HCT116 (cell line): ENCODE data around the gene HMGCLL1. TPM values are rescaled to one million over a fixed set of nuclear protein-coding genes. Genes with fewer than 3 reads are reported as not detected.
A peak's percentile ranks its signal among the peaks of the same experiment; 100 is the strongest.

Experiments
- ATAC-seq: fragments of 200-7000 bp; cut with Tn5 transposase; 2 replicates; pipeline ENCODE4 v1.9.1; 2020; ENCODE audit warnings: mild to moderate bottlenecking, moderate library complexity
- BruUV-seq: library from RNA; stranded (reverse); fragments of 400-500 nt; replicated peaks from 2 replicates; lab custom pipeline; 2021; lab: Mats Ljungman, UMichigan
- CTCF ChIA-PET: fragments of 300-600 bp; sonication (Branson Sonifier 250); formaldehyde crosslinking; loops from one replicate; lab custom pipeline; 2021; ENCODE audit warnings: antibody characterized with exemption; lab: Charles Lee
- POLR2A ChIA-PET: fragments of 300-600, 350-600 bp; sonication (Branson Sonifier 250); formaldehyde crosslinking; loops from one replicate; lab custom pipeline; 2021; ENCODE audit warnings: antibody characterized with exemption; lab: Charles Lee
- RAD21 ChIA-PET, 2 experiments: fragments of 300-600 bp; sonication (Branson Sonifier 250); formaldehyde crosslinking; loops; one replicate each; lab custom pipeline; 2023; ENCODE audit warnings: low total read pairs in 2 of 2; ENCODE audit not compliant: uncharacterized antibody in 2 of 2, unreplicated experiment in 2 of 2, low non-redundant PET in 1 of 2; lab: Charles Lee
- DNase-seq: peaks from one replicate; pipeline ENCODE4 v3.0.0-alpha.2; 2010; ENCODE audit warnings: low read depth, low spot score
- H2AFZ ChIP-seq: fragments of 200-600 bp; shearing (Covaris generic), sonication (generic); 2 replicates; pipeline ENCODE4 v1.6.1; 2017; ENCODE audit warnings: low read depth, mixed run types, mixed read lengths, antibody characterized with exemption, low read length; ENCODE audit not compliant: poor library complexity, severe bottlenecking
- H3K27ac ChIP-seq: 2 replicates; pipeline ENCODE4 v1.5.1; 2012; ENCODE audit warnings: low read depth, low read length
- H3K27me3 ChIP-seq: fragments of 200-600 bp; sonication (generic); 2 replicates; pipeline ENCODE4 v1.6.1; 2016; ENCODE audit warnings: mixed run types, low read length, mixed read lengths; ENCODE audit not compliant: insufficient read depth
- H3K36me3 ChIP-seq, 2 experiments: fragments of 200-500 bp in 1 of 2; fragments of 200-600 bp in 1 of 2; sonication (Bioruptor generic) in 1 of 2; sonication (generic) in 1 of 2; 2 replicates each; pipeline versions ENCODE4 v1.5.1 to v1.6.1; 2014 to 2016; ENCODE audit warnings: low read length in 2 of 2, inconsistent platforms in 1 of 2, mixed read lengths in 1 of 2, mixed run types in 1 of 2; ENCODE audit not compliant: insufficient read depth in 2 of 2, control insufficient read depth in 1 of 2
- H3K4me1 ChIP-seq, 2 experiments: fragments of 200-600 bp in 1 of 2; sonication (generic) in 1 of 2; 2 replicates each; pipeline versions ENCODE4 v1.5.1 to v1.6.1; 2012 to 2017; ENCODE audit warnings: low read length in 2 of 2, inconsistent platforms in 1 of 2, mild to moderate bottlenecking in 1 of 2, mixed read lengths in 1 of 2, mixed run types in 1 of 2, moderate library complexity in 1 of 2; ENCODE audit not compliant: insufficient read depth in 2 of 2, control insufficient read depth in 1 of 2
- H3K4me2 ChIP-seq: fragments of 200-600 bp; sonication (generic); 2 replicates; pipeline ENCODE4 v1.6.1; 2017; ENCODE audit warnings: mixed run types, low read length, mixed read lengths
- H3K4me3 ChIP-seq, 2 experiments: fragments of 200-600 bp in 1 of 2; sonication (generic) in 1 of 2; replicated peaks in 1 of 2; 2 replicates each; pipeline ENCODE4 v1.5.1; 2011 to 2016; ENCODE audit warnings: low read length in 2 of 2, control low read depth in 1 of 2, low read depth in 1 of 2, mild to moderate bottlenecking in 1 of 2, mixed read lengths in 1 of 2, mixed run types in 1 of 2
- H3K79me2 ChIP-seq: fragments of 200-600 bp; sonication (generic); 2 replicates; pipeline ENCODE4 v1.6.1; 2017; ENCODE audit warnings: mild to moderate bottlenecking, mixed run types, low read length, moderate library complexity, mixed read lengths; ENCODE audit not compliant: insufficient read depth
- H3K9ac ChIP-seq: fragments of 200-600 bp; sonication (generic); 2 replicates; pipeline ENCODE4 v1.6.1; 2016; ENCODE audit warnings: low read length, mixed read lengths
- H3K9me2 ChIP-seq: fragments of 200-600 bp; sonication (generic), shearing (Covaris generic); 2 replicates; pipeline ENCODE4 v1.6.1; 2017; ENCODE audit warnings: mixed run types, mild to moderate bottlenecking, moderate library complexity; ENCODE audit not compliant: insufficient read depth
- H3K9me3 ChIP-seq, 2 experiments: fragments of 200-500 bp in 1 of 2; fragments of 200-600 bp in 1 of 2; sonication (Bioruptor generic) in 1 of 2; sonication (generic) in 1 of 2; 2 replicates each; pipeline ENCODE4 v1.6.1; 2014 to 2017; ENCODE audit warnings: low read length in 2 of 2, mixed read lengths in 2 of 2, inconsistent platforms in 1 of 2, low read depth in 1 of 2, mild to moderate bottlenecking in 1 of 2, mixed run types in 1 of 2, moderate library complexity in 1 of 2; ENCODE audit not compliant: control insufficient read depth in 1 of 2, insufficient read depth in 1 of 2
- H4K20me1 ChIP-seq: fragments of 200-600 bp; sonication (generic), shearing (Covaris generic); 2 replicates; pipeline ENCODE4 v1.6.1; 2017; ENCODE audit warnings: mixed run types, mild to moderate bottlenecking, moderate library complexity; ENCODE audit not compliant: insufficient read depth
- CEBPB ChIP-seq: IDR thresholded peaks from 2 replicates; pipeline ENCODE4 v1.6.1; 2012; ENCODE audit warnings: low read depth
- CTCF ChIP-seq, 3 experiments: fragments of 200-600 bp in 1 of 3; sonication (generic) in 1 of 3; IDR thresholded peaks in 2 of 3; conservative IDR thresholded peaks in 1 of 3; 2 replicates each; pipeline ENCODE4 v1.5.1; 2012 to 2017; ENCODE audit warnings: low read depth in 2 of 3, low read length in 2 of 3, antibody characterized with exemption in 1 of 3, borderline replicate concordance in 1 of 3, control low read depth in 1 of 3, mild to moderate bottlenecking in 1 of 3, mixed read lengths in 1 of 3, mixed run types in 1 of 3, moderate library complexity in 1 of 3; ENCODE audit not compliant: insufficient read depth in 1 of 3
- EZH2 ChIP-seq: fragments of 200-600 bp; sonication (generic); IDR thresholded peaks from 2 replicates; pipeline ENCODE4 v1.6.1; 2017; ENCODE audit warnings: antibody characterized with exemption, mixed run types
- EZH2phosphoT487 ChIP-seq: fragments of 200-600 bp; IDR thresholded peaks from 2 replicates; pipeline ENCODE4 v1.6.1; 2018; ENCODE audit warnings: antibody characterized with exemption, borderline replicate concordance
- REST ChIP-seq: IDR thresholded peaks from 2 replicates; pipeline ENCODE4 v1.6.1; 2012; ENCODE audit warnings: low read depth
- intact Hi-C: fragments of 100-400 bp; cut with micrococcal nuclease; formaldehyde crosslinking; loops from 2 replicates; pipeline ENCODE4 v1.10.0; 2022
- total RNA-seq: library from RNA; stranded (reverse); gene quantifications from one replicate; pipeline ENCODE4 v1.2.1, GENCODE V29; 2021; ENCODE audit not compliant: unreplicated experiment

HMGCLL1 gene
- total RNA-seq, 1 experiment from 2014 or later: not detected

GRCh38 chr6:55543633-55544309, 35.2 kb downstream of the HMGCLL1 start:
- RAD21 ChIA-PET: interaction anchor here in 1 of 2 experiments (0.6 kb wide), 1 partner anchor 216 kb away, joined by 11 read pairs; no protein-coding TSS in a partner anchor
- Histone ChIP-seq H4K20me1 (no peaks in the 10 kb centered on the region), H3K9me2 (no peaks in the 10 kb centered on the region), H3K9ac (no peak overlapping the region), H2AFZ (no peak overlapping the region), H3K9me3 (no peaks in the 10 kb centered on the region), H3K4me2 (no peak overlapping the region), H3K27me3 (peaks cover 38% of the 10 kb centered on the region), H3K79me2 (no peaks in the 10 kb centered on the region), H3K4me3 (no peak overlapping the region), H3K27ac (no peak overlapping the region)
- CTCF ChIA-PET: interaction anchor here (1.0 to 1.5 kb wide), 2 partner anchors 267 to 398 kb away, joined by 4 read pairs; no protein-coding TSS in a partner anchor
- BruUV-seq: no TSS peak
- POLR2A ChIA-PET: no interaction called here
- TF ChIP-seq CEBPB: no peak
- TF ChIP-seq EZH2: no peak
- TF ChIP-seq REST: no peak
- TF ChIP-seq EZH2phosphoT487: no peak
- peak in 2 of 3 experiments; percentile 32 to 35; a peak in 2 of 6 replicates for TF ChIP-seq CTCF (IDR thresholded peaks at IDR 0.05 in 2 of 3, conservative IDR thresholded peaks at IDR 0.05 in 1 of 3; ENCODE audit: borderline replicate concordance in 1 of 3, insufficient read depth in 1 of 3, low read depth in 2 of 3, low read length in 2 of 3)
- TF ChIP-seq, all 23 proteins: peak for 1
- Histone ChIP-seq H3K4me1 (no peaks in the 10 kb centered on the region), H3K36me3 (no peaks in the 10 kb centered on the region)
- intact Hi-C loops: no loop called here
- peak; percentile 82 for ATAC-seq
- no peak for DNase-seq
